ENCODE results near the gene PDE3B.

DNA sequence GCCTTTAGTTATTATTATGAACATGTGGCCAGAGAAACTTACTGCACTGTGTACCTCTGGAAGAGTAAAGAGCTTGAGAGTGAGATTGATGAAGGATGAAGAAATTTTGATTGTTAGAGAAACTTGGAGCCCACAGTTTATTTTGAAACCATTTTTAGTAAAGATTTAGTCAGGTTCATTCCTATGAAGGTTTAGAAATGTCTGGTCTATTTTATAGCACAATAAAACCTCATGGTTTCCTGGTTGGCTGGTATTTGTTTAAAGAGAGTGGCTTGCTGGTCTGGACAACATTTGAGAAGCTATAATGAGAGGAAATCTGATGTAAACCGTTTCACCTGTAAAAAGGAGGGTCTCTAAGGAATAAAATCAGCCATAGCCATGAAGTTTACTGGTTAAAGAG, 8.8 kb upstream of the PDE3B start:
- TF ChIP-seq POLR2A (IDR thresholded peaks at IDR 0.05; ENCODE audit: low read depth, low read length) (no peak), TAF1 (IDR thresholded peaks at IDR 0.05; ENCODE audit: low read depth, low read length) (no peak), POLR2AphosphoS5 (IDR thresholded peaks at IDR 0.05; ENCODE audit: low read depth, low read length) (no peak), SPI1 (IDR thresholded peaks at IDR 0.05; ENCODE audit: low read depth, low read length) (no peak), PAX5 (IDR thresholded peaks at IDR 0.05; ENCODE audit: insufficient read depth, low read length, severe bottlenecking) (no peak), POU2F2 (IDR thresholded peaks at IDR 0.05; ENCODE audit: low read depth, low read length) (no peak)

Data from GM12891 (cell line).